Thyroid gland (tissue), 4 donors: Measurements from ENCODE around the gene REPIN1. TPM values are rescaled to one million over a fixed set of nuclear protein-coding genes. Genes with fewer than 3 reads are reported as not detected.
A peak's percentile ranks its signal among the peaks of the same experiment; 100 is the strongest.

Experiments used
- DNase-seq, 2 donors: peaks; one replicate each; pipeline ENCODE4 v3.0.0-alpha.2; 2019
- H3K27ac ChIP-seq, 3 donors: fragments of 200-600 bp; sonication (generic); 1 replicate in 2 of 3; 2 replicates in 1 of 3; pipeline ENCODE4 v1.5.1; 2016 to 2019; ENCODE audit warnings: mild to moderate bottlenecking in 1 of 3, moderate library complexity in 1 of 3
- H3K27me3 ChIP-seq: fragments of 200-600 bp; sonication (generic); one replicate; pipeline ENCODE4 v1.5.1; 2019
- H3K36me3 ChIP-seq, 2 donors: fragments of 200-600 bp; sonication (generic); one replicate each; pipeline ENCODE4 v1.5.1; 2016 to 2019
- H3K4me1 ChIP-seq, 2 donors: fragments of 200-600 bp; sonication (generic); one replicate each; pipeline ENCODE4 v1.5.1; 2017 to 2019
- H3K4me3 ChIP-seq, 3 donors: fragments of 200-600 bp; sonication (generic); replicated peaks in 1 of 3; 1 replicate in 2 of 3; 2 replicates in 1 of 3; pipeline ENCODE4 v1.5.1; 2016; ENCODE audit warnings: mild to moderate bottlenecking in 1 of 3
- H3K9me3 ChIP-seq: fragments of 200-600 bp; sonication (generic); one replicate; pipeline ENCODE4 v1.5.1; 2017
- POLR2A ChIP-seq, 2 donors: fragments of 450-650 bp; IDR thresholded peaks; one replicate each; pipeline ENCODE4 v1.6.1; 2017; ENCODE audit warnings: antibody characterized with exemption in 2 of 2, mild to moderate bottlenecking in 2 of 2, moderate library complexity in 1 of 2
- WGBS, 2 donors: methylation state at CpG; one replicate each; pipeline ENCODE4 v1.1.5; 2017; 5-methylcytosine and 5-hydroxymethylcytosine counted together
- intact Hi-C: fragments of 100-400 bp; cut with DNase I; formaldehyde crosslinking; loops from one replicate; pipeline ENCODE4 v1.15.1; 2023
- total RNA-seq, 4 donors: library from RNA; depleted of rRNA; stranded (reverse); fragments of >200 nt; gene quantifications; one replicate each; pipeline ENCODE4 v1.2.3, GENCODE V29; 2016
- TF ChIP-seq, protein P1 (sequence below), 6 experiments: fragments of 200-600 bp in 3 of 6; fragments of 450-650 bp in 3 of 6; sonication (generic) in 3 of 6; IDR thresholded peaks; one replicate each; pipeline ENCODE4 v1.5.1; 2016 to 2019; ENCODE audit warnings: antibody characterized with exemption in 6 of 6, mild to moderate bottlenecking in 2 of 6, inconsistent platforms in 1 of 6, moderate library complexity in 1 of 6

Gene REPIN1
- total RNA-seq, 4 donors from 2014 or later = 71.9 to 144 (median 123) TPM

- TF ChIP-seq, protein P1, sequence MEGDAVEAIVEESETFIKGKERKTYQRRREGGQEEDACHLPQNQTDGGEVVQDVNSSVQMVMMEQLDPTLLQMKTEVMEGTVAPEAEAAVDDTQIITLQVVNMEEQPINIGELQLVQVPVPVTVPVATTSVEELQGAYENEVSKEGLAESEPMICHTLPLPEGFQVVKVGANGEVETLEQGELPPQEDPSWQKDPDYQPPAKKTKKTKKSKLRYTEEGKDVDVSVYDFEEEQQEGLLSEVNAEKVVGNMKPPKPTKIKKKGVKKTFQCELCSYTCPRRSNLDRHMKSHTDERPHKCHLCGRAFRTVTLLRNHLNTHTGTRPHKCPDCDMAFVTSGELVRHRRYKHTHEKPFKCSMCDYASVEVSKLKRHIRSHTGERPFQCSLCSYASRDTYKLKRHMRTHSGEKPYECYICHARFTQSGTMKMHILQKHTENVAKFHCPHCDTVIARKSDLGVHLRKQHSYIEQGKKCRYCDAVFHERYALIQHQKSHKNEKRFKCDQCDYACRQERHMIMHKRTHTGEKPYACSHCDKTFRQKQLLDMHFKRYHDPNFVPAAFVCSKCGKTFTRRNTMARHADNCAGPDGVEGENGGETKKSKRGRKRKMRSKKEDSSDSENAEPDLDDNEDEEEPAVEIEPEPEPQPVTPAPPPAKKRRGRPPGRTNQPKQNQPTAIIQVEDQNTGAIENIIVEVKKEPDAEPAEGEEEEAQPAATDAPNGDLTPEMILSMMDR (IDR thresholded peaks at IDR 0.05) = peak; percentile 68 to 88 (median 82)
- no peak for TF ChIP-seq POLR2A (IDR thresholded peaks at IDR 0.05)
- H3K4me3 ChIP-seq = no peak overlapping the region
- intact Hi-C loops = loop anchor here (5.0 kb wide), 1 partner anchor 64 kb away; no protein-coding TSS in a partner anchor
- H3K27me3 ChIP-seq = no peaks in the 10 kb centered on the region
- whole genome bisulfite sequencing, 2 donors = 22 to 23% methylated on average over 27 of the region's 27 CpGs
- no peaks in the 10 kb centered on the region for H3K4me1 ChIP-seq
- peak; percentile 81 to 85 for DNase-seq
- H3K36me3 ChIP-seq = no peaks in the 10 kb centered on the region
- H3K27ac ChIP-seq = no peak overlapping the region
- no peaks in the 10 kb centered on the region for H3K9me3 ChIP-seq
Measured at GRCh38 chr7:150420987-150421674, 52.5 kb downstream of the REPIN1 start.

DNA sequence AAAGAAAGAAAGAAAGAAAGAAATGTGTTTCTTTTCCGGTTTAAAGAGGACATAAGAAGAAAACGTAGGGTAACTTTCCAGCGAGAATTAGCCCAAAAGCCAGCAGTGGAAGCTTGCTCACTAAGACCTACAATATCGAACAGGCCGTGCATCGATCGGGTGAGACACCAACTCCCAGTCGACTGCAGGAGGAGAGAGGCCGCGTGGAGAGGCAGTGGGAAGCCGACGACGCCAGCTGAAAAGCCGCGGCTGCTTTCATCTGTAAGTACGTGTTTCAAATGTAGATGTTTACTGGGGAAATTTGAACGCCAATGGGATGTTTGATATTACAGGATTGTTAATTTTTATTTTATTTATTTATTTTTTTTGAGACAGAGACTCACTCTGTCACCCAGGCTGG is 53.2 kb downstream of the REPIN1 start:
- Histone ChIP-seq H3K9me3 (no peaks in the 10 kb centered on the region), H3K27ac (no peak overlapping the region), H3K36me3 (no peaks in the 10 kb centered on the region), H3K4me3 (no peak overlapping the region), H3K4me1 (no peaks in the 10 kb centered on the region), H3K27me3 (no peaks in the 10 kb centered on the region)
- intact Hi-C loops = loop anchor here (5.0 kb wide), 1 partner anchor 65 kb away; no protein-coding TSS in a partner anchor
- no peak for DNase-seq
- TF ChIP-seq, protein P1 (IDR thresholded peaks at IDR 0.05) = no peak
- TF ChIP-seq POLR2A (IDR thresholded peaks at IDR 0.05) = no peak
- WGBS, 2 donors = 79 to 83% methylated on average over 17 of the region's 17 CpGs

Other genes with a start within 250 kb of the REPIN1 start
- gene LRRC61, start 45.5 kb upstream of the REPIN1 start, total RNA-seq = 10 to 100 TPM in 3 of 4 donors, 1 to 10 TPM in 1; 9.9 to 46.1 (median 37.9) TPM
- gene ACTR3C, start 45.3 kb upstream of the REPIN1 start, total RNA-seq = 10 to 100 TPM; 11.7 to 34.8 (median 23.0) TPM
- 100 to 1,000 TPM in 1 of 4 donors, 10 to 100 TPM in 3; 22.2 to 137 (median 54.8) TPM for gene RARRES2, start 27.2 kb upstream of the REPIN1 start, total RNA-seq
- 1 to 10 TPM; 4.3 to 7.5 (median 6.3) TPM for gene ZNF775, start 10.5 kb downstream of the REPIN1 start, total RNA-seq
- gene GIMAP8, start 81.8 kb downstream of the REPIN1 start, total RNA-seq = 10 to 100 TPM in 3 of 4 donors, 1 to 10 TPM in 1; 7.5 to 34.5 (median 20.0) TPM
- 10 to 100 TPM; 12.4 to 35.2 (median 24.0) TPM for gene GIMAP7, start 146.1 kb downstream of the REPIN1 start, total RNA-seq
- 10 to 100 TPM; 22.1 to 78.6 (median 41.3) TPM for gene GIMAP4, start 198.6 kb downstream of the REPIN1 start, total RNA-seq